ENCODE data around the gene SF3A2.

GRCh38 chr19:2231621-2232221 is 4.9 kb upstream of the SF3A2 start:
- TF ChIP-seq CTCF (IDR thresholded peaks at IDR 0.05 in 4 of 5, conservative IDR thresholded peaks at IDR 0.05 in 1 of 5) (peak in 3 of 5 experiments; percentile 13 to 46 (median 36)), POLR2A (IDR thresholded peaks at IDR 0.05) (no peak)

Measured in gastrocnemius medialis (tissue), 4 donors.